T1000 (cell line): ENCODE results near the gene CTNNA1.
"Not testable (repeated sequence)": the region's sequence is repeated elsewhere in the genome, so short reads cannot be mapped to it uniquely, and the experiment has no call there.

Source experiments
- DNase-seq: peaks from one replicate; lab custom pipeline; 2025; ENCODE audit warnings: mixed read lengths; lab: John Stamatoyannopoulos, UW

The CTNNA1 gene

DNA sequence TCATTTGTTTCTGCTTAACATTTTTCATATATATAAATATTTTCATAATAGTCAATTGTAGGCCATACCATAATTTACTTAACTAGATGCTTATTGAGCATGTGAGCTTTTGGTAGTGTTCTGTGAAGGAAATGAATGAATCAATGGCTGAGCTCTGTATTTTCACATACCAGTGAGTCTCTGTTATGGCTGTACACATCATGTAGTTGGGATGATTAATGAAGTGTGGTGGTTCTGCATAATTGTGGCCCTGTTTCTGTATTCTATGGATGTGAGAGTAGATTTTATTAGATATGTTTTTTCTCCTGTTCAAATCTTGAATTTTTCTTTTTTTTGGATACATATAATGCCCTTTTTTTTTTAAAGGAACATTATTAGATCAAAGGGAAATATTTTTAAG, 56.2 kb downstream of the CTNNA1 start:
- no peak for DNase-seq

DNA sequence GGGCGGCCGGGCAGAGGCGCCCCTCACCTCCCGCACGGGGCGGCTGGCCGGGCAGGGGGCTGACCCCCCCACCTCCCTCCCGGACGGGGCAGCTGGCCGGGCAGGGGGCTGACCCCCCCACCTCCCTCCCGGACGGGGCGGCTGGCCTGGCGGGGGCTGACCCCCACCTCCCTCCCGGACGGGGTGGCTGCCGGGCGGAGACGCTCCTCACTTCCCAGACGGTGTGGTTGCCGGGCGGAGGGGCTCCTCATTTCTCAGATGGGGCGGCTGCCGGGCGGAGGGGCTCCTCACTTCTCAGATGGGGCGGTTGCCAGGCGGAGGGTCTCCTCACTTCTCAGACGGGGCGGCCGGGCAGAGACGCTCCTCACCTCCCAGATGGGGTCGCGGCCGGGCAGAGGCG, 57.6 kb downstream of the CTNNA1 start:
- not testable (repeated sequence) for DNase-seq

DNA sequence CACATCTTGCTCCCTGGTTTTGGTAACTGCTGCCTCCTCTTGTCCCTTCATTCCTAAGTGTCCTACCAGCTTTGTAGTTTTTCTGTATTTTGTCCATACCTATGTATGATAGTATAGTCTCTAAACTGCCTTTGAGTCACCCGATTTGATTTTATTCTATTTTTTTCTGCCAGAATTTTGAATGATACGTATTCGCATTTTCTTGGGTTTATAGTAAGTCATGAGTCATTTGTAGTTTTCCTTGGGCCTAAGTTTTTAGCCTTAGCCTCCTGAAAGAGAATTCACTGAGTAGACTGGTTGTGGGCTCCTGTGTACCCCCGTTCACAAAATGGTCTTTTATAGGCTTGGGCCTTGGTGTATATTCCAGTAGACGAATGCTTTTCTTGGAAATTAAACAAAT, 62.3 kb downstream of the CTNNA1 start:
- no peak for DNase-seq

DNA sequence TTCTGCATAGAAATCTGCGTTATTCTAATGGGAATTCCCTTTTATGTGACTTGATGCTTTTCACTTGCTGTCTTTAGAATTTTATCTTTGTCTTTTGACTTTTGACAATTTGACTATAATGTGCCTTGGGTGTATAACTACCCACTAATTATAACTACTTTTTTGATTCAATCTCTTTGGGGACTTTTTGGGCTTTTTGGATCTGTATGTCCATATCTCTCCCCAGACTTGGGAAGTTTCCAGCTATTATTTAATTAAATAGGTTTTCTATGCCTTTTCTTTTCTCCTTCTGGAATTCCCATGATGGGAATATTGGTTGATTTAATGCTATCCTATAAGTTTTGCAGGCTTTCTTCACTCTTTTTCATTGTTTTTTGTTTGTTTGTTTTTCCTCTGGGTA, 64.0 kb downstream of the CTNNA1 start:
- DNase-seq: no peak

DNA sequence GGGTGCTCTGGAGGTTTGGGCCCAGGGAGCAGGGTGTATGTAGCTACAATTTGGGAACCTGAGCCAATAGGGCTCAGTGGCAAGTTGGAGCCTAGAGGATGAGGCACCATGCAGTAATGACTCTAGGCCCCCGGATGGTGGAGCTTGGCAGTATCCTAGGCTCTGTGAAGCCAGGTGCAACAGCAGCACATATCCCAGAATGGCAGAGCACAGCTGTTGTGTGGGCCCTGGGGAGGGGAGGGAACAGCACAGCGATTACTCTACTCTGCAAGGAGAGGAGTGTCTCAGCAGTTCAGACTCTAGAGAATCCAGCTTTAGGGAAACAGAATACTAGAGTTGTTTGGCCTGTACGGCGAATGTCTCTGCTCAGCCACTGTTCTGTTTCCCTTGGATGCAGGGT, 65.9 kb downstream of the CTNNA1 start:
- DNase-seq: no peak

DNA sequence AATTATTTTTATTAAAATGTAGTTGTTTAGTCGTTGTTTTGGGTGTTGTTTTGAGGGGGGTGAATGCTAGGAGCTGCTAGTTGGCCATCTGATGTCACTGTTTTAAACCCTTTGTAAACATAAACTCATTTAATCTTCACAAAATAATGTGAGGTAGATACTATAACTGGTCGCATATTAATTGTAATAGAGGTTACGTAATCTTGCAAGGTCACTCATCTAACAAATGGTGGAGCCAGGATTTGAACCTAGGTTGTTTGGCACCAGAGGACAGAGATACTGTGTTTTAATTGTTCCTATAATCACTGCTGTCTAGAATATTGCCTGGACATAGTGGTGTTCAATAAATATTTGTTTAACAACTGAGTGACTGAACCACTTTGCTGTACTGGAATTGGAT, 67.5 kb downstream of the CTNNA1 start:
- no peak for DNase-seq

DNA sequence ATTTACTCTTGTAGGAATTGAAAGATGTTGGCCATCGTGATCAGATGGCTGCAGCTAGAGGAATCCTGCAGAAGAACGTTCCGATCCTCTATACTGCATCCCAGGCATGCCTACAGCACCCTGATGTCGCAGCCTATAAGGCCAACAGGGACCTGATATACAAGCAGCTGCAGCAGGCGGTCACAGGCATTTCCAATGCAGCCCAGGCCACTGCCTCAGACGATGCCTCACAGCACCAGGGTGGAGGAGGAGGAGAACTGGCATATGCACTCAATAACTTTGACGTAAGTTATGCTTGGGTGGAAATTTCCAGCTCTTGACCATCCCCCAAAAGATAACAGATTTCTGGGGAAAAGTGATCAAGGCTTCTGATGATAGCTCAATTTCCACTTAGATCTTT, 71.3 kb downstream of the CTNNA1 start:
- DNase-seq: no peak

DNA sequence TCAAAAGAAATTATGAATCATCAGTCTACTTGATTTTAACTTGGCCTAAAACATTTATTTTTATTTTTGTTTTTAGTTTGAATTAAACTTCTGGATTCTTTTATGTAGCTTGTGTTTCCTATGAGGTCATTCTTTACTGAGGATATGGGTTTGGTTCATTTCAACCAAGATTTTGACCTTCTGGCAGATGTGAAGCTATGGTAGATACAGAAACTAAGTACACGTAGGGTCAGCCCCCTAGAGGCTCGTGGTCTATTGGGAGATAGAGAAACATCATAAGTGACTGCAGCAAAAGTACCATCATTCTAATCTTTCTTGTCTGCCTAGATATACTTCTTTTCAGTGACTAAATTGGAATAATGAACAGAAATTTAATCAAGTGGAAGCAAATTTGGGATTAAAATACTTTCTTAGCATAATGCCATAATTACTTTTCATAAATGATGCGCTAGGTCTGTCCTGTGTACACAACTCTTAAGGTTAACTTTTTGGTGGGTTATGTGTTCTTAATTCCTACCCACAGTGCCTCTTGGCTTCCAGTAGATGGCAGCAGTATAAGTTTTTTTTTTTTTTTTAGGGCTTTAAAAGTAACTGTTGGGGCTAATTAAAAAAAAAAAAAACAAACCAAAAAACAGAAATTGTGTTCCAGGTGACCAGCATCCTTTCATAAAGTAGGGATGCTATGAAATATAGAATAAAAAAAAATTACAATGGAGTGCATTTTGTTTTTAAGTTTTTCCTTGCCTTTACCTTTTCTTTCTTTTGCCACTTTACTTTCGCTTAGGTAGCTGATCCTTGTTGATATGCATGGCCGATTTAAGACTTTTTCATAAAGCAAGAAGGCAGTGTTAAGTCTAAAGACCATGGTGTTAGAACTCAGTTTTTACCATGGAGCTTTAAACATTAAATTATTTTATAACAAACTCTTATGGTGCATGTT, 72.0 kb downstream of the CTNNA1 start:
- DNase-seq: no peak

DNA sequence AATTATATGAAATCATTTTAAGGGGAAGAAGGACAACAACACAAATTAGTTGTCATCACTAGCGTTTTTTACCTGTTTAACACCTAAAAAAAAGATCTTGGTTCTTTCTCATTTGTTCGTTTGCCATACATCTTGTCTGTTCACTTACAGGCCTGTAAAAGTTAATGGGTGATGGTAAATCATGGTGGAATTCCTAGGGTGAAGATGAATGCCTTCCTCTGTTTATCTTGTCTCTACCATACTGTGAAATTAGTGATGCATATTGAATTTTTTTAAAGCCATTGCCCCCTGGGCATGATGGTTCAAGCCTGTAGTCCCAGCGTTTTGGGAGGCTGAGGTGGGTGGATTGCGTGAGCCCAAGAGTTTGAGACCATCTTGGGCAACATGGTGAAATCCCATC, 75.3 kb downstream of the CTNNA1 start:
- DNase-seq: no peak

DNA sequence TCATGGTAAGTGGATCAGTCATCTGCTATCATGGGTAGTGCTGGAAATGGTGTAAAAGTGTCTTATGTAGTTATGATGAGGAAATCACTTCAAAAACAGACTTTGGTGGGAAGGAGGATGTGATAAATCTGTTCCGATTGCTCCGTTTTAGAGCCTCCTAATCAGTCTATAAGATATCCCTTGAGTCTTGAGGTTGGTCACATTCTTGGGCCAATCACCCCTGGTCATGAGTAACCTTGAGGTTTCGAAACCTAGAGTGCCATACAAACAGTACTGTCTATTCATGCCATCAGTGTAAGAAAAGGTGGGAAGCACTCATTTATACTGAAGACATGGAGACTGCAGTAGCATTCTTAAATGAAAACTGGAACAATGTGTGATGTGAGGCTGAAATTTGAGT, 76.1 kb downstream of the CTNNA1 start:
- DNase-seq: no peak

DNA sequence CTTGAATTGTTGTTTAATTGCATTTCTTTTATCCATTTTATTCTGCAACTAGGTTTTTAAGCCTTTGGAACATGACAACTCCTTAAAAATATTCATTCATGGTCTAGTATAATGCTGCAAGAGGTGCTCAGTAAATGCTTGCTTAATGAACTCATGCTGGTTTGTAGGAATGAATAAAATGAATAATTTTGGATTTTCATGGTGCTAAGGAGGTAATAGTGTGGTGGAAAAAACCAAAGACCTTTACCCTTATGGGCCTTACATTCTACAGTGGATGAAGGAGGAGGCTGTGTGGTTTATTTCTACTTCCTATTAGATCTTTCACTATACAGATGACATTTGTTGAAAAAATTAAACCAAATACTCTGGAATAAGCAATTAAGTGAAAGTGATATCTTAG, 78.5 kb downstream of the CTNNA1 start:
- no peak for DNase-seq

DNA sequence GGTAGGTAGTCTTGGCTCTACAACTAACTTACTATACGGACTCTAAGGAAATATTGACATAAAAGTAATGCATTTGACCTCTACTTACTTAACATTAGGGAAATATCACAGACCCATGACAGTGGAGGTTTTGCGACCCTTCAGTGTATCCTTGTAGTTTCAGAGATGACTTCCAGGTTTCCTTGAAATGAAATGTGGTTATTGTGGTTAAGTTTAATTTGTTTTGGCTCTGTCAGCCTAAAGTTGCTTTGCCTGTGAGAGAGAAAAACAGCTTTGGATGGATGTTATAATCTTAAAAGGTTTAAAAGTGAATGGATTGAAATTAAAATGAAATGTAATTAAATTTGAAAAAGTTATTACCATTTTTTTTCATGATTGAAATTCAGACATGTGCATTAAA, 79.0 kb downstream of the CTNNA1 start:
- DNase-seq: no peak

DNA sequence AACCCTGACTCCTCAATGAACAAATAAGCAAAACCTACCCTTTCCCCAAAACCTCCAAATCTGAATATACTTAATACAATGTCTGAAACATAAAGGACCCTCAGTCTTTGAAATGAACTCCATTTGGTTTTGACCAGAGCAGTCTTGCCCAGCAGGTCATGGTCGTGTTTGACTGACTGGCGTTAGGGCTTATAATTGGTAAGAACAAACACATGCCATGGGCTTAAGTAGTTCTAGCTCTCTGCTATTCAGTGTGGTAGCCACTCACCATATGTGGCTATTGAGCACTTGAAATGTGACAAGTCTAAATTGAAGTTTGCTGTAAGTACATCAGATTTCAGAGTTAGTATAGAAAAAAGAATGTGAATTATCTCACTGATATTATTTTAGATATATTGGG, 79.9 kb downstream of the CTNNA1 start:
- DNase-seq: no peak

DNA sequence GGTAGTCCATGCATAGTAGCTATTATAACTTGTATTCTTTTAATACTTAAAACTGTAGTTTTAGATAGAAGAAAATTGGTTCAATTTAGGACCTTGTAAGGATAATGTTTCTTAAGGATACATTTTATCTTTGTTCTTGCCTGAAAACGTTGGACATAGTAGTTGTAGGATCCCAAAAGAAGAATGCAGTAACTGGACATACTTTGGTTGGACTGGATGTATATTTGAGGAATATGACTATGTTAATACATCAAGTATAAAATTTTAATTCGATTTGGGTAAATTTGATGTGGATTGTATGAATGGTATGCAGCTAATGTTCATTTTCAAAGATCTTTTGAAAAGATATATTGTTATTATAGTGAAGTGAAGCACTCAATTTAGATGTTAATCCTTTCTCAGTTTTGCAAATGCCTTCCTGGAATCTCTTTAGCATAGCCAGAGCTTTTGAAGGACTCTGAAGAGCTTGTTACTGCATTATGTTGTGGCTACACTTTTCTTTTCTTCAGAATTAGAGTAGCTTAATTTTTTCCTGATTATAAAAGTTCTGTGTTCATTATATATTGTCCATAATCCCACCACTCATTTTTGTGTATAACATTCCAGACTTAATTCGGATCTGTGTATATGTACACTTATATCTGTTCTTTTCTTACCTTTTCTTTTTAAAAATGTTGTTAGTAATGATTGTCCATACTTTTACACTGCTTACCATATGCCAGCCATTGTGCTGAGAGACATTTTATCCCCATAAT, 80.7 kb downstream of the CTNNA1 start:
- no peak for DNase-seq

DNA sequence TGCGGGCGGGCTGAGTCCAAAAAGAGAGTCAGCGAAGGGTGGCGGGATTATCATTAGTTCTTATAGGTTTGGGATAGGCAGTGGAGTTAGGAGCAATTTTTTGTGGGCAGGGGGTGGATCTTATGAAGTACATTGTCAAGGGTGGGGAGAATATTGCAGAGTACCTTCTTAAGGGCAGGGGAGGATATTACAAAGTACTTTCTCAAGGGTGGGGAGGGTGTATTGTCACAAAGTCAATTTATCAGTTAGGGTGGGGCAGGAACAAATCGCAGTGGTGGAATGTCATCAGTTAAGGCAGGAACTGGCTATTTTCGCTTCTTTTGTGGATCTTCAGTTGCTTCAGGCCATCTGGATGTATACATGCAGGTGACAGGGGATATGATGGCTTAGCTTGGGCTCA, 81.6 kb downstream of the CTNNA1 start:
- not testable (repeated sequence) for DNase-seq

DNA sequence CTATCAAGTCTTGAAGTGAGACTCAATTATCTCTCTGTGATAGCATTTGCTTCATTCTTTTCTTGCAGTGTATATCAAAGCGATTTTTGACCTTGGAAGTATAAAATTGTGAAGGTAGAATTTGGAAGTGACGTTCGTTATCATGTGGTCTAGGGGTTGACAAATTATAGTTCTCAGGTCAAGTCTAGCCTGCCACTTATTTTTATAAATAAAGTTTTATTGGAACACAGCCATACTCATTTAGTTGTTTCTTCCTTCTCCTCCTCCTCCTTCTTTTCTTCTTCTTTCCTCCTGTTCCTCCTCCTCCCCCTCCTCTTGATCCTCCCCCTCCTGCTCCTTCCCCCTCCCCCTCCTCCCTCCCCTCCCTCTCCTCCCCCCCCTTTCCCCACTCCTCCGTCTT, 83.9 kb downstream of the CTNNA1 start:
- DNase-seq: no peak

DNA sequence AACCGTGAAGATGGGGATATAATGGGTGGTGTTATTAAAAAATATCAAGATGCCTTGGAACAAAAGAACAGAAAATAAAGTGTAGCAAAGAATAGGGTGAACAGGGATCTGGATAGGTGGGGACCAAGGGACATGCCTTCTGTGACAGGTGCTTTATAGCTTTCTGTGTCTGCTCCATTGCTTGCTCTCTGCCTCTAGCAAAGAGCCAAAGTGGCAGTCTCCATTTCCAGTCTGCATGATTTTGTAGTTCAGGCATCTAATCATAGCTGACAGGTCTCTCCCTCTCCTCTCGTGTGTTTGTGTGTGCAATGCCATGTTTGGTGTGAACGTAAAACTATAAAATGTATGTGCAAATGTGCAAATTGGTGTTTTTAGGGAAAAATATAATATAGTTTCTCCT, 86.9 kb downstream of the CTNNA1 start:
- DNase-seq: no peak

DNA sequence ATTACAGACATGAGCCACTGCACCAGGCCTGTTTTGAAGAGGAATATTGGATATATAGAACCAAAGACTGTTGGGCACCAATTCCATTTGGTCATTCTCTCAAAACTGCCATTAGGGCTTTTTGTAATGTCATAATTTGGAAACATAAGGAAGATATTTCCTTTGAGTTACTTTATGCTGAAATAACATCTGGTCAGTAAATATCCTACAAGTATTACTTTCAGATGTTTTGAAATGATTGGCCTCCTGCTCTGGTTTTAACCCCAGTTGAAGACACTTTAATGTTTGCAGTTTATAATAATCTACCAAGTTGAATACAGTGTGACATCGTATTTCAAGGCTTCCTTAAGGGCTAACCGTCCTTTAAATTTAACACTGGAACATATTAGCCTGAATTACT, 88.3 kb downstream of the CTNNA1 start:
- no peak for DNase-seq

DNA sequence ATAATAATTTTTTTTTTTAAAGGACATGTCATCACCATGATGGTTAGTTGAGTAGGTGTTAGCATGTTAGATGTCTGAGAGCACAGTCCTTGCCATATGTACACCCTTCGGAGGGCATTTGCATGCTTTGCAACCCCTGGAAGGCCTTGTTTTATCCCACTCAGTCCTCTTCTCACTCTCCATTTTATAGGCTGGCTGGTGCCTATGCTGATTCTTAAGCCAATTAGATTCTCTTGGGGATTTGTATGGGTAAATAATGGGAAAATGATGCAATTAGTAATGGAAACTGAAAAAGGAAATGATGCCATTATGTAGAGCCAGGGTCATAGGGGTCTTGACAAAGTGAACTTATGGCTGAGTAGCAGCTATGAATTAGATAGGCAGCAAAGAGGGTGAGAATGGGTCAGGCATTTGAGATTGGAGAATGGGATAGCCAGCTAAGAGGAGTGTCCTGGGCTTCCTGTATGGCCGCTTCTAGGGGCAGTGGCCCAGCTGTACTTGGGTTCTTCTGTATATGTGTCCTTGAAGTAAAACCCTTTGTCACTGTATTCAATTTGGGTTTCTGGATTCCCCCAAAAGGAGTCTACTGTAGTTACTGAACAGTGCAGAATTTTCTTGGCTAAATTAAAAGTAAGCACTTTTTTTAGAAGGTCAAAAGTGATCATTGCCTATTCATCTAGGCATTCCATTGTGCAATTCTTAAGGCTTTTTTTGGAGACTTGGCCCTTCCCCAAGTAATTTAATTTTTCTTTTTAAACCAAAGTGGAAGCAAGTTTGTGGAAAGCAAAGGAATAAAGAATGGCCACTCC, 90.3 kb downstream of the CTNNA1 start:
- no peak for DNase-seq

DNA sequence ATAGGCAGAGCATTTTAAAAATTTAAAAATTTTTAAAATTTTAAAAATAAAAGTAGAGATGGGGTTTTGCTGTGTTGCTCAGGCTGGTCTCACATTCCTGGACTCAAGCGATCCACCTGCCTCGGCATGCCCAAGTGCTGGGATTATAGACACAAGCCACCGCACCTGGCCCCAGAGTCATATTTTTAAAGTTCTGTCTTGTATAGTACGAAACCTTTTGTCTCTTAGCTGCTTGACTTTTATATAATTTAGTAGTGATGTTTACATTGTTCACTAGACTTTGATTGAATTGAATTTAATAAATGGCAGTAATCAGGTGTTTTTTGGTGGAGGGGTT, 90.9 kb downstream of the CTNNA1 start:
- no peak for DNase-seq

DNA sequence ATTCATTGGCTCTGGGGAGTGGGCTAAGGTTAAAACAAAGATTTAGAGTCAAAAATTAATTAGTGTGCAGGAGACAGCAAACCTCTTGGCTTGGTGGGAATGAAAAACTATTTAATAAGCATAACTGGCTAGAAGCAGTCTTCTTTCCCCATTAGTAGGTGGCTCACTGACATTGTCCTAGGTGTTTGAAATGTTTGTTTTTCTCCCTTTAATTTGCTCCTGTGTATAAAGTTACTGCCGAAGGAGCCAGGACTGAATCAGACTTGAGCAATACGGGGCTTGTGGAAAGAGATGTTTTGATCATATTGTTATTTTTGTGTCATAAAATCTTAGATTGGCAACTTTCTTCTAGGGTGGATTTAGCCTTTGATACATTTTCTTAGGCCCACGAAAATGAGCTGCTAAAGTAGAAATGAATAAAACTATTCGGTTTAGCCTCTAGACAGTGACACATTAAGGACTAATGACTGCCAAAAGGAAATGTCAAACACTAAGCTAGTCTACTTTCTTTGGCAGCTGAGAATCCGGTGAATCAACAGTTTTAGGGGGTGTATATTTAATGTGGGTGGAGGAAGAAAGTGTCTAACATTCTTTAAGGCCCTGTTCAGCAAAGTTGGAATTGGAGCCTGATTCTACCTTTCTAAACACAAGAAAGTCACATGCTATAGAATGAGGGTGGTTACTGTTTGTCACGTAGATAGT, 91.7 kb downstream of the CTNNA1 start:
- no peak for DNase-seq

DNA sequence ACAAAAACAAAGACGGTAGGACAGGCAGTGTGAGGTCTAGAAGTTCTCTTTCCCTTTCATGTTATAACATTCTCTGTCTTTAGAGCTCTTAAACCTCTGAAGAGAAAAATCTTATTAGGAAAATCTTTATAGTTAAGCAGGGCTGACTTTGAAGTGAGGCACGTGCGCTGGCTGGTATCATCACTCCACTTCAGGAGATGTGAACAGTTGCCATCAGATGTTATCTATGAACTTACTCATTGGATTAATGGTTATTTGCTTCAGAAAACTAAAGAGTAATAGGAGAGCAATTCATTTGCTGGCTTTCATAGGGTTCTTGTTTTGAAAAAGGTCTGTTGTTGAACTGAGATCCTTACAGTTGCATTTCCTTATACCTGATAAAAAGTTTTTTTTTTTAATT, 96.2 kb downstream of the CTNNA1 start:
- DNase-seq: no peak
